Activated CD4-positive, alpha-beta memory T cell treated with anti-CD3 and anti-CD28 coated beads, Interleukin-2, amount 10 ng/mL, durations not matched to agents 7 days and 5 days (primary cell): ENCODE data around the gene CIT. TPM values are rescaled to one million over a fixed set of nuclear protein-coding genes. Genes with fewer than 3 reads are reported as not detected.
A peak's percentile ranks its signal among the peaks of the same experiment; 100 is the strongest.

Source experiments
- CTCF ChIA-PET: fragments of 350-600 bp; sonication (Branson Sonifier 250); formaldehyde crosslinking; loops from one replicate; lab custom pipeline; 2021; ENCODE audit warnings: antibody characterized with exemption, inconsistent platforms; lab: Charles Lee
- POLR2A ChIA-PET: fragments of 350-600 bp; sonication (Branson Sonifier 250); formaldehyde crosslinking; loops from one replicate; lab custom pipeline; 2021; ENCODE audit warnings: antibody characterized with exemption; lab: Charles Lee
- DNase-seq: peaks from one replicate; pipeline ENCODE4 v3.0.0-alpha.2; 2020
- H3K27ac Mint-ChIP-seq: one replicate; pipeline ENCODE4 v1.8.0; 2021; ENCODE audit warnings: mild to moderate bottlenecking, mixed read lengths
- H3K27me3 Mint-ChIP-seq: one replicate; pipeline ENCODE4 v1.8.0; 2021; ENCODE audit warnings: mixed read lengths
- H3K36me3 Mint-ChIP-seq: one replicate; pipeline ENCODE4 v1.8.0; 2021; ENCODE audit warnings: low read depth, mixed read lengths
- H3K4me1 Mint-ChIP-seq: one replicate; pipeline ENCODE4 v1.8.0; 2021; ENCODE audit warnings: mixed read lengths
- H3K4me3 Mint-ChIP-seq: one replicate; pipeline ENCODE4 v1.8.0; 2021; ENCODE audit warnings: mild to moderate bottlenecking, mixed read lengths
- H3K9me3 Mint-ChIP-seq: one replicate; pipeline ENCODE4 v1.8.0; 2021; ENCODE audit warnings: mixed read lengths
- total RNA-seq, 2 experiments: library from RNA; stranded (reverse); gene quantifications; one replicate each; pipeline ENCODE4 v1.2.3, GENCODE V29; 2021

Gene CIT
- total RNA-seq, 2 experiments from 2014 or later: 92.8 to 100 TPM

DNA sequence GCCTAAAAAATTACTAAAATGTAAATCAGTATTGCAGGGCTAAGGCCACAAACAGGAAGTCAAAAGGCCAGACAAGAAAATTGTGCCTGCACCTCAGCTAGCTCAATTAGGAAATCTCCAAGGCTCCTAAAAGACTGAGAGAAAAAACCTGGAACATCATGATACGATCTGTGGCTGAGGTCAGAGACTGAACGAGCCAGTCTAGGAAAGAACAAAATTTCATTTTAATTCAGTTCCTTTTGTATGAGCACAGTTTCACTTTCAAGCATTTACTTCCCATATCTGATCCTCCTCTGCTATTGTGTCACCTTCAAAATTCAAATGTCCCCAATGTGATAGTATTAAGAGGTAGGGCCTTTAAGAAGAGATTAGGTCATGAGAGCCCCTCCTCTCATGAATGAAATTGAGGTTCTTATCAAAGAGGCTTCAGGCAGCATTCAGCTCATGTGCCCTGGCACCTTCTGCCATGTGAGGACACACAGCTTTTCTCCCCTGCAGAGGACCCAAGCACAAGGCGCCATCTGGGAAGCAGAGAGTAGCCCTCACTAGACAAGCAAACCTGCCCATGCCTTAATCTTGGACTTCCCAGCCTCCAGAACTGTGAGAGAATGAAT, 194.4 kb downstream of the CIT start:
- ChIA-PET POLR2A (interaction anchor here (1.1 to 3.6 kb wide), 3 partner anchors 9 to 17 kb away, joined by 3 to 15 read pairs (median 11); partner anchors contain the start of gene PRKAB1), CTCF (interaction anchor here (3.3 kb wide), 1 partner anchor 15 kb away, joined by 20 read pairs; the partner anchor contains the start of gene PRKAB1)
- H3K4me3 Mint-ChIP-seq: no peak overlapping the region

DNA sequence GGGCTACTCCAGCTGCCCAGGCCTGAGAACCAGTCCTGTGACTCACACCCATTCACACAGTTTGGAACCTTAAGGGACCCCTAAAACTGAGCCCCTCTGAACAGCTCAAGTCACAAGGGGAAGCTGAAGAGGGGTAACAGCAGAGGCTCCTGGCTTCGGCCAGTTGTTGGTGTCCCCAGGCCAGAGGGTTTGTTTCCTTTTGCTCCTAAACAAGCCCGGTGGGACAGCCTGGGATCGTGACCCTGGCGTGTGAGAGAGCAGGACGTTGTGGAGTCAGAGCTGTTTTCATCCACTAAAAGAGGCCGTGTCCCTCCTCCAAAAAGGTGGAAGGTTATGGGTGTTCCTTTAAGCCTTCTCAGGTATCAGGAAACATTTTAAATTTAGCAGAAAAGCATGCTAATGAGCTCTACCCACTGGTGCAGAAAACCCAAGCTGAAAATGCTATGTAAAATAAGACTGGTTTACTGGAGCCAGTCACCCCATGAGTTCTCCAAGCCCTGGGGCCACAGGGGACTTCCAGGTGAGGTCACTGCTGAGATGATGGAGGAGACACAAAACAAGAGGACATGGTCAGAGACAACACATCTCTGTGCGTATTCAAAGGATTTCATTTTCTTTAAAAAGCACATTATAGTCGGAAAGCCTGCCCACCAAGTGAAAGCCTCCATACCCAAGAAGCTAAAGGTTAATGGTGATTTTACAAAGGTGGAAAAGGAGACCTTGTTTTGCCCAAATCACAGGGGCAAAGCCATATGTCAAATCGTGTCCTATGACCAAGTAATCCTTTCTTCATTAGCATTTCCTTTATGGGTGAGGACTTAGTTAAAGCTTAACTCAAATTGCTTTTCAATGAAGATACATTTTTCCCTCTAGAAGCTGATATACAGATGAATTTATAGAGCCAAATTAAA, 195.1 kb downstream of the CIT start:
- no peak overlapping the region for H3K4me3 Mint-ChIP-seq
- no peaks in the 10 kb centered on the region for H3K9me3 Mint-ChIP-seq
- POLR2A ChIA-PET: interaction anchor here (0.6 to 5.2 kb wide), 5 partner anchors 8 to 209 kb away, joined by 3 to 26 read pairs (median 11); partner anchors contain the start of gene PRKAB1

More for the DNA sequence above, 194.4 kb downstream of the CIT start:
- DNase-seq: no peak
- Mint-ChIP-seq H3K27ac (peak overlapping the region; percentile 77), H3K4me1 (peaks cover 23% of the 10 kb centered on the region), H3K27me3 (no peaks in the 10 kb centered on the region), H3K9me3 (no peaks in the 10 kb centered on the region), H3K36me3 (peaks cover 84% of the 10 kb centered on the region)

DNA sequence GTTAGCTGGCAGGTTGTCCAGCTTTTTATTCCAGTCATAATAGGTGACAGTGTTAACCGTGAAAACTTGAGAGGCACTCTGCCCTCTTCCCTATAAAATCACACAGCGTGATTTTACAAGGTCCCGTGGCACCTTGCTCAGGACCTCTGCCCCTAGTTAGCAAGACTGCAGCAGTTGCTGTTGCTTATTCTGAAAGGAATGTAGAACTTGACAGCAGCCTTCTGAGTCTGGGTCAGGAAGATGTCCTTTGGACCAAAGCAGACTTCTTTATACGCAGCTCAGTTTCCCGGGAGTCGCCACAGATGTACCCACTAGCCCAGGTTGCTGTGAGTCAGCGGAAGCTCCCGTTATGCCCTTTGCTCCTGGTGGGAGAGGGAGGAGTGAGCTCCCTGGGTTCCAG, 196.0 kb downstream of the CIT start:
- no peak for DNase-seq
- CTCF ChIA-PET: interaction anchor here (1.6 to 3.3 kb wide), 2 partner anchors 13 to 22 kb away, joined by 3 to 20 read pairs; partner anchors contain the start of gene PRKAB1
- POLR2A ChIA-PET: interaction anchor here (0.6 to 5.2 kb wide), 4 partner anchors 7 to 210 kb away, joined by 3 to 26 read pairs (median 9); partner anchors contain the start of gene PRKAB1
- Mint-ChIP-seq H3K36me3 (peaks cover 83% of the 10 kb centered on the region), H3K27me3 (no peaks in the 10 kb centered on the region), H3K9me3 (no peaks in the 10 kb centered on the region), H3K4me1 (peaks cover 23% of the 10 kb centered on the region), H3K27ac (no peak overlapping the region), H3K4me3 (no peak overlapping the region)

More for the DNA sequence above, 195.1 kb downstream of the CIT start:
- Mint-ChIP-seq H3K36me3 (peaks cover 82% of the 10 kb centered on the region), H3K4me1 (peaks cover 23% of the 10 kb centered on the region), H3K27me3 (no peaks in the 10 kb centered on the region), H3K27ac (peak overlapping the region; percentile 77)
- DNase-seq: no peak
- CTCF ChIA-PET: interaction anchor here (1.6 to 3.3 kb wide), 2 partner anchors 14 to 23 kb away, joined by 3 to 20 read pairs; partner anchors contain the start of gene PRKAB1

DNA sequence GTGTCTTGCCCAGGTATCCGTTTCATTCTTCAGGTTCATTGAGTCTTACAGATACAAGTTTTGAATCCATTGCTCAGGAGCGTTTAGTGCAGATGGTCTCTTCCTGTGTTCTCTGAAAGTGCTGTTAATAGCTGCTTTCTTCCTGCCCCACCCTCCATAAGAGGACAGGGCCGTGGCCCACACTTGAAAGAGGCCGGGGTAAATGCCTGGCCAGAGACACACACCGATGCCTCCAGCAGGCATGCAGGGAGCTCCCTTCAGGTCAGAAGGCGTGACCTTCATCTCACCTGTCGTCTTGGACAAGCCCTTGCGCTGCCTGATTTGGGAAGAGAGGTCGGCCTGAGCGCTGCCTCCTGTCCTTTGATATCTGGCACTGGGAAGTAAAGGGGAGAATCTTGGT, 197.6 kb downstream of the CIT start:
- Mint-ChIP-seq H3K4me3 (no peak overlapping the region), H3K27me3 (no peaks in the 10 kb centered on the region), H3K27ac (peak overlapping the region; percentile 52), H3K9me3 (no peaks in the 10 kb centered on the region), H3K4me1 (peaks cover 34% of the 10 kb centered on the region), H3K36me3 (peaks cover 86% of the 10 kb centered on the region)
- DNase-seq: no peak
- CTCF ChIA-PET: interaction anchor here (4.2 kb wide), 1 partner anchor 12 kb away, joined by 28 read pairs; the partner anchor contains the start of gene PRKAB1
- POLR2A ChIA-PET: interaction anchor here (1.0 to 5.2 kb wide), 4 partner anchors 8 to 232 kb away, joined by 3 to 26 read pairs (median 3); partner anchors contain the start of gene PRKAB1

DNA sequence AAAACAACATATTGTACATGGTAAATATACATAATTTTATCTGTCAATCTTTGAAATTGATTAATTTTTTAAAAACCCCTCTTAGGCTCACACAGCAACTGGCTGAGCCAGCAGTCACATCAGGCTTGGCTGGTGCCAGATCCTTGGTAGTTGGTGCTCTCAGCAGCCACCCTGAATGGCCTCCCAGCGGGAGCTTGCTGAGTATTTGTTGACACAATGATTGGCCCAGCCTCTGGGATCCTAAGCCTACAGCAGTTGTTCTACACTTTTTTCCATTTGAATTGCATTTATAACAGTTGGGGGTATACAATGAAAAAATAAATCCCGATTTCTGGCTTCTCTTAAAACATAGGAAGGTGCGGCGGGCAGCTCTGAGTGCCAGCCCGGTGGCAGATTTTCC, 198.0 kb downstream of the CIT start:
- no peak for DNase-seq
- Mint-ChIP-seq H3K4me3 (no peak overlapping the region), H3K36me3 (peaks cover 90% of the 10 kb centered on the region), H3K27me3 (no peaks in the 10 kb centered on the region), H3K27ac (peak overlapping the region; percentile 52), H3K4me1 (peaks cover 38% of the 10 kb centered on the region), H3K9me3 (no peaks in the 10 kb centered on the region)
- ChIA-PET POLR2A (interaction anchor here (1.3 to 5.2 kb wide), 2 partner anchors 8 to 10 kb away, joined by 3 to 26 read pairs; partner anchors contain the start of gene PRKAB1), CTCF (interaction anchor here (4.2 kb wide), 1 partner anchor 11 kb away, joined by 28 read pairs; the partner anchor contains the start of gene PRKAB1)

DNA sequence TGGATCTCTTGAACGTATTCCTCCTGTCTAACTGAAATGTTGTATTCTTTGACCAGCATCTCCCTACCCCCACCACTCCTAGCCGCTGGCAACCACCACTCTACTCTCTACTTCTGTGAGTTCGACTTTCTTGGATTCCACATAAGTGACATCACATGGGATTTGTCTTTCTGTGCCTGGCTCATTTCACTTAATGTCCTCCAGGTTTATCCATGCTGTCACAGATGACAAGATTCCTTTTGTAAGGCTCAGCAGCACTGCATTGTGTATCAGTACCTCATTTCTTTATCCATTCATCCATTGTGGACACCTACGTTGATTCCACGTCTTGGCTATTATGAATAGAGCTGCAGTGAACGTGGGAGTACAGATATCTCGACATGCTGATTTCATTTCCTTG, 198.7 kb downstream of the CIT start:
- Mint-ChIP-seq H3K9me3 (no peaks in the 10 kb centered on the region), H3K36me3 (peaks cover 92% of the 10 kb centered on the region), H3K4me1 (peaks cover 43% of the 10 kb centered on the region), H3K27me3 (no peaks in the 10 kb centered on the region), H3K27ac (no peak overlapping the region), H3K4me3 (no peak overlapping the region)
- ChIA-PET CTCF (interaction anchor here (4.2 kb wide), 1 partner anchor 11 kb away, joined by 28 read pairs; the partner anchor contains the start of gene PRKAB1), POLR2A (interaction anchor here (1.3 to 5.2 kb wide), 2 partner anchors 9 to 10 kb away, joined by 3 to 26 read pairs; partner anchors contain the start of gene PRKAB1)
- no peak for DNase-seq

DNA sequence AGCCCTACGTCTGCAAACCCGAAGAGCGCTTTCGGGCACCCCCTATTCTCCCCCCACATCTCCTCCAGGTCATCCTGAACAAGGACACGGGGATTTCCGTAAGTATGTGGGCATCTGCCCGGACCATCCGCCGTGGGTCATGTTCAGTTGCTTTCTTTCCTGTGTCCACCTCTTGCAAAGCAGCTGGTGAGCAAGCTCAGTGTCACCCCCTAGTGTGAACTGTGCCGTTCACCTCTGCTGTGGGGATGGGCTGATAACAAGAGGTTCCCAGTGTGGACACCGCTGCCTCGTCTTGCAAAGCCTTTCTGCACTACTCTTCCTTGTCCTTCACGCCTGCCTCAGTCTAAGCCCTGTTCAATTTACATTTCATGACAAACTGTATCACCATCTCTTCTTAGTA, 200.5 kb downstream of the CIT start:
- peaks cover 95% of the 10 kb centered on the region for H3K36me3 Mint-ChIP-seq
- DNase-seq: no peak
- CTCF ChIA-PET: interaction anchor here (0.9 to 4.2 kb wide), 2 partner anchors 9 to 11 kb away, joined by 3 to 28 read pairs; partner anchors contain the start of gene PRKAB1
- no peak overlapping the region for H3K27ac Mint-ChIP-seq
- H3K4me3 Mint-ChIP-seq: no peak overlapping the region
- peaks cover 44% of the 10 kb centered on the region for H3K4me1 Mint-ChIP-seq
- no peaks in the 10 kb centered on the region for H3K9me3 Mint-ChIP-seq
- POLR2A ChIA-PET: interaction anchor here (0.8 to 5.2 kb wide), 2 partner anchors 8 to 11 kb away, joined by 3 to 26 read pairs; partner anchors contain the start of gene PRKAB1
- no peaks in the 10 kb centered on the region for H3K27me3 Mint-ChIP-seq

DNA sequence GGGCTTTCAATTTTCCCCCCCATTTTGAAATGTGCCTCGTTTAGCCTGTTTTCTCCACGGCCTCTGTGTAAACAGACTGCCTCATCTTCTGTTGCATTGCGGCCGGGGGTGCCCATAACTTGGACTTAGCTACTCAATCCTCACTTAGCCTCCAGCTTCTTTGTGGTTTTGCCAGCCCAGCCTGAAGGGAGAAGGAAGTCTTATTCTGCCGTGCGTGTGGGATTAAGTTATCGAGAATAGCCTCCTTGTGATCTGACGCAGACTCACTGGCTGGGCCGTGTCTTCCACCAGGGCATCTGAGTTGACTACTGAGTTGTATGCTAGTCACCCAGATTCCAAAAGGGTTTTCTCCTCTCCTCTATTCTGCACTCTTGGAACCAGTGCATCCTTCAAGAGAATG, 201.1 kb downstream of the CIT start:
- ChIA-PET CTCF (interaction anchor here (1.0 to 4.2 kb wide), 2 partner anchors 8 to 18 kb away, joined by 4 to 28 read pairs; partner anchors contain the start of gene PRKAB1), POLR2A (interaction anchor here (0.8 kb wide), 1 partner anchor 12 kb away, joined by 3 read pairs; no protein-coding TSS in a partner anchor)
- Mint-ChIP-seq H3K4me3 (no peak overlapping the region), H3K9me3 (no peaks in the 10 kb centered on the region), H3K4me1 (peaks cover 49% of the 10 kb centered on the region), H3K27me3 (no peaks in the 10 kb centered on the region), H3K27ac (no peak overlapping the region), H3K36me3 (peaks cover 96% of the 10 kb centered on the region)
- DNase-seq: no peak

DNA sequence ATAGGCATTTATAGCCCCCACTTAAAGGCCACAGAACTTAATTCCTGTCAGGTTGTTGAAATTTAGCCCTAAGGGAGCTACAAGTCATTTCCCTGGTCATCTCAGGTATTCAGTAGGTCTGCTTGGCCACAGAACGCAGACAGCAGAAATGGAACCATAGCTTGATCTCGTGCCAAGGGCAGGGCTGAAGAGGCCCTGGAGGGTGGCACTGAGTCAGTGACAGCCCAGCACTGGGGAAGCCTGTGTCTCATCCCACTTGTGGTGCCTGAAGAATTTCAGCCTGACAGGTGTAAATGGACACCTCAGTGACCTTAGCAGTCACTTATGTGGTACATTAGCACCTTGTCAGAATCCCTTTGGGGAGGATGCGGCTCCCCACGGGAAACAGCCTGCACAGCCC, 202.6 kb downstream of the CIT start:
- H3K27me3 Mint-ChIP-seq: no peaks in the 10 kb centered on the region
- no peak overlapping the region for H3K4me3 Mint-ChIP-seq
- peak overlapping the region; percentile 90 for H3K27ac Mint-ChIP-seq
- peaks cover 64% of the 10 kb centered on the region for H3K4me1 Mint-ChIP-seq
- POLR2A ChIA-PET: interaction anchor here (2.5 kb wide), 1 partner anchor 8 kb away, joined by 15 read pairs; no protein-coding TSS in a partner anchor
- H3K9me3 Mint-ChIP-seq: no peaks in the 10 kb centered on the region
- H3K36me3 Mint-ChIP-seq: peaks cover 97% of the 10 kb centered on the region
- no peak for DNase-seq
- CTCF ChIA-PET: interaction anchor here (1.0 kb wide), 1 partner anchor 16 kb away, joined by 3 read pairs; no protein-coding TSS in a partner anchor

DNA sequence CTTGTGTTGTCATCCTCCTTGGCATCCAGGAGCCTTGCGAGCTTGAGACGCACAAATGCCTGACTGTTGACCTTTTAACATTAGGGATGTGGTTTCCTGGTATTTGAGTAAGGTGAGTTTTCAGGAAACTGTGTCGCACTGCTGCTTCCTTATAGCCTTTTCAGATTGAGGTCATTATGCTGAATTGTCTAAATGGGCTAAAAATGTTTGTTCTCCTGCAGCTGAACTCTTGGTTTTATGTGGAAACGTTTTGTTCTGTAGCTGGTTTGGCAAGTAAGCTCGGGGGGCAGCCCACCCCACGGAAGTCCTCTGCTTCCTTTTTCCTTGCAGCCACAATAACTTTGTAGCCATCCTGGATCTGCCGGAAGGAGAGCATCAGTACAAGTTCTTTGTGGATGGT, 203.5 kb downstream of the CIT start:
- no peaks in the 10 kb centered on the region for H3K27me3 Mint-ChIP-seq
- H3K36me3 Mint-ChIP-seq: peaks cover 91% of the 10 kb centered on the region
- H3K9me3 Mint-ChIP-seq: no peaks in the 10 kb centered on the region
- peak; percentile 34 for DNase-seq
- peak overlapping the region; percentile 90 for H3K27ac Mint-ChIP-seq
- peaks cover 63% of the 10 kb centered on the region for H3K4me1 Mint-ChIP-seq
- ChIA-PET POLR2A (interaction anchor here (2.5 kb wide), 1 partner anchor 9 kb away, joined by 15 read pairs; no protein-coding TSS in a partner anchor), CTCF (interaction anchor here (1.1 kb wide), 1 partner anchor 11 kb away, joined by 3 read pairs; no protein-coding TSS in a partner anchor)
- H3K4me3 Mint-ChIP-seq: peak overlapping the region; percentile 48

DNA sequence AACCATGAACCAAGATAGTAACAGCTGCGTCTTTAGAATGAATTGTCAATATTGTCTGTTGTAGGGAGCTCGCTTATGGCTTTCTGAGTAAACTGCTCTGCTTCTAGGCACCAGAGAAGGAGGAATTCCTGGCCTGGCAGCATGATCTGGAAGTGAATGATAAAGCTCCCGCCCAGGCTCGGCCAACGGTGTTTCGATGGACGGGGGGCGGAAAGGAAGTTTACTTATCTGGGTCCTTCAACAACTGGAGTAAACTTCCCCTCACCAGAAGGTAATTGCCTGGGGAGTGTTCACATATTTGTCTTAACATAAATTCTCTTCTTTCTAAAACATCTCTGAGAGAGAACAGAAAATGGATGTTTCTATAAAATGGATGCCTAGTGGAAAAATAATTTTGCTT, 204.9 kb downstream of the CIT start:
- H3K27me3 Mint-ChIP-seq: no peaks in the 10 kb centered on the region
- H3K4me3 Mint-ChIP-seq: no peak overlapping the region
- CTCF ChIA-PET: no interaction called here
- H3K27ac Mint-ChIP-seq: peak overlapping the region; percentile 65
- H3K9me3 Mint-ChIP-seq: no peaks in the 10 kb centered on the region
- POLR2A ChIA-PET: no interaction called here
- peaks cover 83% of the 10 kb centered on the region for H3K36me3 Mint-ChIP-seq
- H3K4me1 Mint-ChIP-seq: peaks cover 71% of the 10 kb centered on the region
- no peak for DNase-seq

DNA sequence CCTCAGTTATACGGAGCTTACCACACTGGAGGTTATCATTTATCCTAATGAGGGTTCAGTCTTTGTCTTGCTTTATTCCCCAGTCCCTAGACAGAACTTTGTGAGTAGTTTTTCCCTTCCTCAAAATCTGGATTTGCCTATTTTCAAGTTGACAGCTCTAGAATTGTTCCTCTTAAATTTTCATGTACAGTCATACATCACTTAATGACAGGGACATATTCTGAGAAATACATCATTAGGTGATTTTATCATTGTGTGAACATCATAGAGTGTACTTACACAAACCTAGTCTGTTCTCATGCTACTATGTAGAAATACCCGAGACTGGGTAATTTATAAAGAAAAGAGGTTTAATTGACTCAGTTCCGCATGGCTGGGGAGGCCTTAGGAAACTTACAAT, 206.1 kb downstream of the CIT start:
- ChIA-PET CTCF (no interaction called here), POLR2A (no interaction called here)
- no peak for DNase-seq
- no peak overlapping the region for H3K4me3 Mint-ChIP-seq
- H3K9me3 Mint-ChIP-seq: no peaks in the 10 kb centered on the region
- H3K27ac Mint-ChIP-seq: peak overlapping the region; percentile 71
- peaks cover 81% of the 10 kb centered on the region for H3K4me1 Mint-ChIP-seq
- peaks cover 72% of the 10 kb centered on the region for H3K36me3 Mint-ChIP-seq
- no peaks in the 10 kb centered on the region for H3K27me3 Mint-ChIP-seq
